PFSK-1 (cell line): ENCODE measurements around the gene POGZ.

ENCODE experiments used
- FOXP2 ChIP-seq: optimal IDR thresholded peaks from 2 replicates; pipeline ENCODE3; 2011; ENCODE audit warnings: borderline replicate concordance, control low read depth, inconsistent platforms; ENCODE audit not compliant: insufficient read depth; ENCODE audit errors: extremely low read length, extremely low read depth
- POLR2AphosphoS5 ChIP-seq: IDR thresholded peaks from 2 replicates; pipeline ENCODE4 v1.6.1; 2012; ENCODE audit warnings: low read depth, mild to moderate bottlenecking, control low read depth, low read length, moderate library complexity
- REST ChIP-seq, 2 experiments: IDR thresholded peaks; 2 replicates each; pipeline versions ENCODE4 v1.6.1 to v1.8.0; 2011 to 2012; ENCODE audit warnings: low read depth in 2 of 2, low read length in 2 of 2, control low read depth in 1 of 2, inconsistent platforms in 1 of 2, mild to moderate bottlenecking in 1 of 2, moderate library complexity in 1 of 2; ENCODE audit not compliant: insufficient read depth in 1 of 2
- SIN3A ChIP-seq: IDR thresholded peaks from 2 replicates; pipeline ENCODE4 v1.6.1; 2012; ENCODE audit warnings: mild to moderate bottlenecking, low read length, moderate library complexity, borderline replicate concordance; ENCODE audit not compliant: insufficient read depth
- TAF1 ChIP-seq: IDR thresholded peaks from 2 replicates; pipeline ENCODE4 v1.6.1; 2012; ENCODE audit warnings: low read length, control low read depth, borderline replicate concordance; ENCODE audit not compliant: insufficient read depth

The POGZ gene

GRCh38 chr1:151486557-151486956, 27.3 kb upstream of the POGZ start:
- TF ChIP-seq POLR2AphosphoS5 (no peak), REST (IDR thresholded peaks at IDR 0.05; ENCODE audit: insufficient read depth in 1 of 2, low read depth in 2 of 2, low read length in 2 of 2) (no peak), TAF1 (no peak), SIN3A (no peak), FOXP2 (no peak)

- TF ChIP-seq REST (IDR thresholded peaks at IDR 0.05; ENCODE audit: insufficient read depth in 1 of 2, low read depth in 2 of 2, low read length in 2 of 2) = no peak
- no peak for TF ChIP-seq POLR2AphosphoS5
- no peak for TF ChIP-seq FOXP2
- TF ChIP-seq TAF1 = no peak
- TF ChIP-seq SIN3A = no peak
Observed at GRCh38 chr1:151485685-151486255, 26.5 kb upstream of the POGZ start.

- TF ChIP-seq REST (IDR thresholded peaks at IDR 0.05; ENCODE audit: insufficient read depth in 1 of 2, low read depth in 2 of 2, low read length in 2 of 2) (no peak), SIN3A (no peak), TAF1 (no peak), POLR2AphosphoS5 (no peak), FOXP2 (no peak)
Observed at GRCh38 chr1:151482017-151482416, 22.7 kb upstream of the POGZ start.

GRCh38 chr1:151479462-151479861, 20.2 kb upstream of the POGZ start:
- TF ChIP-seq FOXP2 (no peak), REST (IDR thresholded peaks at IDR 0.05; ENCODE audit: insufficient read depth in 1 of 2, low read depth in 2 of 2, low read length in 2 of 2) (no peak), POLR2AphosphoS5 (no peak), TAF1 (no peak), SIN3A (no peak)
